ENCODE data around the gene UNC93B1.
"Not testable (repeated sequence)": the region's sequence is repeated elsewhere in the genome, so short reads cannot be mapped to it uniquely, and the experiment has no call there.

DNA sequence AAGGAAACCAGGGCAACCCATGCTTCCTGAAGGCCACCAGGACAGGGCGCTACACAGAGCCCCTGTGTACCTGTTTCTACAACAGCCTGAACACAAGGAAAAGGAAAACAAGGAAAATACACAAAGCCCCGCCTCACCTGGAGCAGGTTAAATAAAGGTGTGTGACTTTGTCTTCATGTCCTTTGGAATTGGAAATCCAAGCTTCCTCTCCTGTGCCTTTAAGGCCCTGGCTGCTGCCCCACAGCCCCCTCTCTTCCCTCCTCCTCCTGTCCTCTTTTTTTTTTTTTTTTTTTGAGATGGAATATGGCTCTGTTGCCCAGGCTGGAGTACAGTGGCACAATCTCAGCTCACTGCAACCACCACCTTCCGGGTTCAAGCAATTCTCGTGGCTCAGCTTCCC is 57.5 kb downstream of the UNC93B1 start:
- TF ChIP-seq CTCF (conservative IDR thresholded peaks at IDR 0.05); EZH2 (IDR thresholded peaks at IDR 0.05; ENCODE audit: low read depth): not testable (repeated sequence)

All from PC-9 (cell line).